ENCODE results near the gene NSD2.

NSD2 gene

GRCh38 chr4:1945124-1945895, 74.1 kb downstream of the NSD2 start:
- DNase-seq (ENCODE audit: low read depth) = no peak

GRCh38 chr4:1945912-1946311, 74.7 kb downstream of the NSD2 start:
- no peak for DNase-seq (ENCODE audit: low read depth)

GRCh38 chr4:1948232-1948631, 77.0 kb downstream of the NSD2 start:
- DNase-seq (ENCODE audit: low read depth) = no peak

- DNase-seq (ENCODE audit: low read depth) = no peak
These were observed 77.8 kb downstream of the NSD2 start for GRCh38 chr4:1948892-1949436.

- no peak for DNase-seq (ENCODE audit: low read depth)
These were observed 79.2 kb downstream of the NSD2 start for GRCh38 chr4:1950369-1950768.

GRCh38 chr4:1952058-1952700, 81.0 kb downstream of the NSD2 start:
- DNase-seq (ENCODE audit: low read depth) = no peak

- DNase-seq (ENCODE audit: low read depth) = no peak
These were observed 81.5 kb downstream of the NSD2 start for GRCh38 chr4:1952719-1953118.

- DNase-seq (ENCODE audit: low read depth) = no peak
These were observed 82.1 kb downstream of the NSD2 start for GRCh38 chr4:1953335-1953734.

GRCh38 chr4:1956631-1957030, 85.4 kb downstream of the NSD2 start:
- no peak for DNase-seq (ENCODE audit: low read depth)

- DNase-seq (ENCODE audit: low read depth) = no peak
These were observed 87.3 kb downstream of the NSD2 start for GRCh38 chr4:1958276-1959103.

GRCh38 chr4:1959104-1959384, 87.9 kb downstream of the NSD2 start:
- DNase-seq (ENCODE audit: low read depth) = no peak

GRCh38 chr4:1960170-1960825, 89.1 kb downstream of the NSD2 start:
- no peak for DNase-seq (ENCODE audit: low read depth)

- no peak for DNase-seq (ENCODE audit: low read depth)
These were observed 89.8 kb downstream of the NSD2 start for GRCh38 chr4:1961038-1961437.

- no peak for DNase-seq (ENCODE audit: low read depth)
These were observed 90.4 kb downstream of the NSD2 start for GRCh38 chr4:1961563-1961962.

GRCh38 chr4:1962980-1963379, 91.8 kb downstream of the NSD2 start:
- DNase-seq (ENCODE audit: low read depth) = no peak

GRCh38 chr4:1964443-1964842, 93.2 kb downstream of the NSD2 start:
- DNase-seq (ENCODE audit: low read depth) = no peak

GRCh38 chr4:1964971-1965370, 93.8 kb downstream of the NSD2 start:
- DNase-seq (ENCODE audit: low read depth) = no peak

GRCh38 chr4:1967512-1968149, 96.4 kb downstream of the NSD2 start:
- no peak for DNase-seq (ENCODE audit: low read depth)

GRCh38 chr4:1968686-1969295, 97.6 kb downstream of the NSD2 start:
- no peak for DNase-seq (ENCODE audit: low read depth)

- DNase-seq (ENCODE audit: low read depth) = no peak
These were observed 98.9 kb downstream of the NSD2 start for GRCh38 chr4:1969928-1970723.

GRCh38 chr4:1970926-1971325, 99.7 kb downstream of the NSD2 start:
- no peak for DNase-seq (ENCODE audit: low read depth)

All from activated T-cell treated with anti-CD3 and anti-CD28 coated beads for 1 hour (primary cell).